Caki2 (cell line): ENCODE results near the gene NUSAP1. TPM values are rescaled to one million over a fixed set of nuclear protein-coding genes. Genes with fewer than 3 reads are reported as not detected.
"Not testable (repeated sequence)": the region's sequence is repeated elsewhere in the genome, so short reads cannot be mapped to it uniquely, and the experiment has no call there.

ENCODE experiments used
- DNase-seq: peaks from one replicate; pipeline ENCODE4 v3.0.0-alpha.2; 2015; ENCODE audit warnings: low read depth
- in situ Hi-C: cut with HindIII; loops from 2 replicates; pipeline ENCODE4 v1.10.0; 2016; ENCODE audit warnings: low sequenced_read_pairs, low pct_unique_long_range_greater_than_20kb, mixed read lengths
- total RNA-seq: library from RNA; depleted of rRNA; stranded (reverse); fragments of >200 nt; shearing (Covaris generic); gene quantifications from 2 replicates; pipeline ENCODE4 v1.2.3, GENCODE V29; 2014; ENCODE audit warnings: low replicate concordance; rRNA removed

NUSAP1 gene, protein sequence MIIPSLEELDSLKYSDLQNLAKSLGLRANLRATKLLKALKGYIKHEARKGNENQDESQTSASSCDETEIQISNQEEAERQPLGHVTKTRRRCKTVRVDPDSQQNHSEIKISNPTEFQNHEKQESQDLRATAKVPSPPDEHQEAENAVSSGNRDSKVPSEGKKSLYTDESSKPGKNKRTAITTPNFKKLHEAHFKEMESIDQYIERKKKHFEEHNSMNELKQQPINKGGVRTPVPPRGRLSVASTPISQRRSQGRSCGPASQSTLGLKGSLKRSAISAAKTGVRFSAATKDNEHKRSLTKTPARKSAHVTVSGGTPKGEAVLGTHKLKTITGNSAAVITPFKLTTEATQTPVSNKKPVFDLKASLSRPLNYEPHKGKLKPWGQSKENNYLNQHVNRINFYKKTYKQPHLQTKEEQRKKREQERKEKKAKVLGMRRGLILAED
- total RNA-seq: 177 and 204 TPM in 2 replicates

DNA sequence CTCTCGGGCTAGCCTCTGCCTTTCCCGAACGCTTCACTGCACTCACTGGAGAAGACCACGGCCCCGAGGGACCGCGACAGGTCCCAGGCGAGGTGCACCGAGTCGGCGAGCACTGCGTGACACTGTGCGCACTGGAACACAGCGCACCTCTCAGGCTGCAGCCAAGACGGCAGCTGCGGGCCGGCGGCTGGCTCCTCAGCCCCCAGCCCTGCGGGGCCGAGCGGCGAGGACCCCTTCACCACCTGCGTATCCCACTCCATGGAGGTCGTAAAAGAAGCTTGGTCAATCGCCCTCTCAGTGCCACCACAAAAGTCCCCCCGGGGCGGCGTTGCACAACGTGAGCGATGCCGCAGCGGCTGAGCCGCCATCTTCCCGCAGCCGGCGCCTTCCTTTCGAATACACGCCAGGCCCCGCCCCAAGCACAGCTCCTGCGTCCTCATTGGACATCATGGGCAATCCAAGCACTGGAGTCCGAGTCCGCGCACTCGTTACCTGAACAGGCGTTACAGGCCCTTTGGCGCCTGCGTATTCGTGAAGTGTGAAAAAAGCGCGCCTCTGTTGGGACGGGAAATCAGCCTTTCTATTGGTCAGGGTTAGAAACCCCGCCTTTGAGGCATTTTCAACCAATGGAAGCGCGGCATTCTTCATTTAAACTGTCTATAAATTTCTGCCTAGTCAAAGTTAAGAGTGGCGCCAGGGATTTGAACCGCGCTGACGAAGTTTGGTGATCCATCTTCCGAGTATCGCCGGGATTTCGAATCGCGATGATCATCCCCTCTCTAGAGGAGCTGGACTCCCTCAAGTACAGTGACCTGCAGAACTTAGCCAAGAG is at the start of gene NUSAP1, which contains the start of gene OIP5:
TSS of gene NUSAP1 (plus strand) at position 688 of the 832 bp plus-strand sequence. CDS start at position 765, 77 bp downstream.
TSS of gene OIP5 (minus strand) at position 398 of the 832 bp plus-strand sequence. CDS start at position 368, 30 bp downstream.
- DNase-seq: peak; percentile 98
- in situ Hi-C loops: no loop called here

DNA sequence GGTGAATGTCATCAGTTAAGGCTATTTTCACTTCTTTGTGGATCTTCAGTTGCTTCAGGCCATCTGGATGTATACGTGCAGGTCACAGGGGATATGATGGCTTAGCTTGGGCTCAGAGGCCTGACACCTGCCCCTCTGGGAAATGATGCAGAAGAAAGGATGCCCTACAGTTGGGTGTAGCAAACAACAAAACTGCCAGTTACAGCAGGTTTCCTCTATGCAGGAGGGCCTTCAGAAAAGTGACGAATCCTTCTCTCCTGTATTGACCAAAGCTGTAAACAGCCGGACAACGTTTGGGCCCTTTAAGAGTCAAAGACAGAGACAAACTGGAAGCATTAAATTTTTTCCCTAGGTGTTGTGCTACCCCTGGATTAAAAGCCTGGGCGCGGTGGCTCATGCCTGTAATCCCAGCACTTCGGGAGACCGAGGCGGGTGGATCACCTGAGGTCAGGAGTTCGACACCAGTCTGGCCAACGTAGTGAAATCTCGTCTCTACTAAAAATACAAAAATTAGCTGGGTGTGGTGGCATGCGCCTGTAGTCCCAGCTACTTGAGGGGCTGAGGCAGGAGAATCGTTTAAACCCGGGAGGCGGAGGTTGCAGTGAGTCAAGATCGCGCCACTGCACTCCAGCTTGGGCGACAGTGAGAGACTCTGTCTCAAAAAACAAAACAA is 49.6 kb upstream of the NUSAP1 start:
- in situ Hi-C loops, DNase-seq: not testable (repeated sequence)

DNA sequence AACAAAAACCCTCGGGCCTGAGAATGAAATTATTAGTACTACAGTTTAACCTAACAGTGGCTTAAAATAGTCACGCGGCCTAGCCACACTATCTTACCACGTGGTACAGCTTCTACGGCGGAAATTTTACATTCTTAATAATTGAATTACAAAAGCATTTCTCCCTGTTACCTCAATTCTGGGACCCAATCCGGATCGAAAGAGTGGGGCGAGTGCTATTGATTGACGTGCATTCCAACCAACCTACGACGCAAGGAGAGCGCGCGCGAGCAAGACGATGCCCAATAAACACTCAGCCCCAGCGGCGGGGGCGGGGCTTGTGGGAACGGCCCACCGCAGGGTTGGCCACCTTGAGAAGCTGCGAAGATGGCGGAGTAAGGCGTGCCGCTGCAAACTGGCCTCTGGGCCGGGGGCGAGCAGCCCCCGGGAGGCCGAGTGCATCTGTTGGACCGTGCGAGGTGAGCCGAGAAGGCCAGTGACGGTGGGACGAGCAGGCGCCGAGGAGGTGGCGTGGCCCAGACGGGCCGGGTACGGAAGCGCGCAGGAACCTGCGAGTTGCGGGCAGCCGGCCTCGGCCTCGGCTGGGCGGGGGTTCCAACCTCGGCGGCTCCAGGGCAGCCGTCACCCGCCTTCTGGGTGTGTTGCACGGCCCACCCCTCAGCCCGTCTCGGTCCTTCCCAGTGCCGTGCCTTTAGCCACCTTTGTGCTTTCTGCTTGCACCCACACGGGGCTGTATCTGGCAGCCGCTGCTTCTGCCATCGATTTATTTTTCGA is 48.8 kb upstream of the NUSAP1 start:
- in situ Hi-C loops: no loop called here
- DNase-seq: peak; percentile 99

DNA sequence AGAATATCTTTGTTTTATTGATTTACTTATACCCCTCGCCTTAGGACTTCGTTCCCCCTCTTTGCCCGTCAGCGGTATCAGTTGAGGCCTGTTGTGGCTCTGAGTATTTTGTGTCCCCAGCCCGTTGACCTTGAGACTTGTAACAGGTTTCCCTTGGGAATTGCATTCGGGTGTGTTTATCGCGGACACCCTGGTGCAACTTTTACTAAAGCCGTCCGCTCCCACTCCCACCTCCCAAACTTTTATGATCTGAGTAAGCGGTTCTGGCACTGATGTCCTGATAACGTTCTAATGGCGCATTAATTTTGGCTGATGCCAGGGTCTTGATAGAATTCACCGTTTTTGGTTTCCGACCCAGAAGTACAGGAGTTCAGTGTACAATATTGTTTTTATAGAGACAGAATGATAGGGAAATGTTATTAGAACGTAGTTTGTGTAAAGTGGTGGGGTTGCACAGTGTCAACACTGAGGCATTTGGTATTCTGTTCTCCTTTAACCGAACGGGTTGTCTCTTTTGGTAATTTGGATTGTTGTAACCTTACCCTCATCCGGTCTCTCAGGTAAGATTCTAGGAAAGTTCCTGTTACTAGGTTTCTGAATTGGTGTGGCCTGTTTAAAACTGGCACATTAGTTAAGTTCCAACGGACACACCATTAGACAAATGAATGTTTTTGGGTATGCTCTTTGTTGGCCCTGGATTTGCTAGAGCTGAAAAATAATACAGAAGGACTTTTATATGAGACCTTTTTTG is 48.1 kb upstream of the NUSAP1 start:
- no peak for DNase-seq
- in situ Hi-C loops: no loop called here

DNA sequence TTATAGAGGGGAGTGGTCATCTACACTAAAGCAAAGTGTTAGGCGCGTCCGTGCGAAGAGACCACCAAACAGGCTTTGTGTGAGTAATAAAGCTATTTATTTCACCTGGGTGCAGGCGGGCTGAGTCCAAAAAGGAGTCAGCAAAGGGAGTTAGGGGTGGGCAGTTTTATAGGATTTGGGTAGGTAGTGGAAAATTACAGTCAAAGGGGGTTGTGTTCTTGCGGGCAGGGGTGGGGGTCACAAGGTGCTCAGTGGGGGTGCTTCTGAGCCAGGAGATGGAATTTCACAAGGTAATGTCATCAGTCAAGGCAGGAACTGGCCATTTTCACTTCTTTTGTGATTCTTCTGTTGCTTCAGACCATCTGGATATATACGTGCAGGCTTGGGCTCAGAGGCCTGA is 47.4 kb upstream of the NUSAP1 start:
- in situ Hi-C loops: no loop called here
- DNase-seq: no peak

DNA sequence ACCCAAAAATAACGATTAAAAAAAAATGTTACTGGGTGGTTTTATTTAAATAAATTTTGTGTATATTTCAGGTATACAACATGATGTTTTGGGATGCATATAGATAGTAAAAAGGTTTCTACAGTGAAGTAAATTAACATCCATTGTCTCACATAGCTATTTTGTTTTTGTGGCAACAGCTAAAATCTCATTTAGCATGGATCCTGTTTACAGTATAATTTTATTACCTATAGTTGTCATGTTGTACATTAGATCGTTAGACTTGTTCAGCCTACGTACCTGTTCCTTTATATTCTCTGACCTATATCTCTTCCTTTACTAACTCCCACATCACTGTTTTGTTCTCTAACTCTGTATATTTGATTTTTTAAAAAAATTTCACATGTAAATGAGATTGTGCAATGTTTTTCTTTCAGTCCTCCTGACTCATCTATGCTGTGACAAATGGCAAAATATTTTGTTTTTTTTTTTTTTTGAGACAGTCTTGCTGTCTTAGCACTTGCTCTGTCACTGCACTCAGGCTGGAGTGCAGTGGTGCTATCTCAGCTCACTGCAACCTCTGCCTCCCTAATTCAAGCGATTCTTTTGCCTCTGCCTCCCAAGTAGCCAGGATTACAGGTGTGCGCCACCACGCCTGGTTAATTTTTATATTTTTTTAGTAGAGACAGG is 45.9 kb upstream of the NUSAP1 start:
- in situ Hi-C loops: no loop called here
- DNase-seq: no peak

DNA sequence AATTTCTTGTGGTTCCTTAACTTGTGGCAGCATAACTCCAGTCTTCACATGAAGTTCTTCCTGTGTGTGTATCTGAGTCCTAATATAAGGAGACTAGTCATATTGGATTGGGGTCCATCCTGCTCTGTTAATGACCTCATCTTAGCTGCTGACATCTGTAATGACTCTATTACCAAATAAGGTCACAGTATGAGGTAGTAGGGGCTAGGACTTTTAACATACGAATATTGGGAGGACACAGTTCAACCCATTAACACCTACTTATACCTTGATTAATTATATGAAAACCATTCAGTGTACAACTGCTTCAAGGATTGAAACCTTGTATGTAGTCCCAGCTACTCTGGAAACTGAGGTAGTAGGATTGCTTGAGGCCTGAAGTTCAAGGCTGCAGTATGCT is 44.2 kb upstream of the NUSAP1 start:
- in situ Hi-C loops: no loop called here
- DNase-seq: no peak

DNA sequence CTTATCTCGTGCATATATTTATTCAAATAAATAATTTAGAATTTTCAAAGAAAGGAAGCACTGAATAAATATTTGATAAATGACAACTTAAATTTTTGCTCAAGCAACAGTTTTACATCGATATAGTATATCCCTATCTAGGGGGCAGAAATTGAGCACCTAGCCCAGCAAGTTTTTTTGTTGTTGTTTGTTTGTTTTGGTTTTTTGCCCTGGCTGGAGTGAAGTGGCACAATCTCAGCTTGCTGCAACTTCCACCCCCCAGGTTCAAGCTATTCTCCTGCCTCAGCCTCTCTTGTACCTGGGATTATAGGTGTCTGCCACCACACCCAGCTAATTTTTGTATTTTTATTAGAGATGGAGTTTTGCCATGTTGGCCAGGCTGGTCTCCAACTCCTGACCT is 42.7 kb upstream of the NUSAP1 start:
- in situ Hi-C loops: no loop called here
- DNase-seq: no peak

DNA sequence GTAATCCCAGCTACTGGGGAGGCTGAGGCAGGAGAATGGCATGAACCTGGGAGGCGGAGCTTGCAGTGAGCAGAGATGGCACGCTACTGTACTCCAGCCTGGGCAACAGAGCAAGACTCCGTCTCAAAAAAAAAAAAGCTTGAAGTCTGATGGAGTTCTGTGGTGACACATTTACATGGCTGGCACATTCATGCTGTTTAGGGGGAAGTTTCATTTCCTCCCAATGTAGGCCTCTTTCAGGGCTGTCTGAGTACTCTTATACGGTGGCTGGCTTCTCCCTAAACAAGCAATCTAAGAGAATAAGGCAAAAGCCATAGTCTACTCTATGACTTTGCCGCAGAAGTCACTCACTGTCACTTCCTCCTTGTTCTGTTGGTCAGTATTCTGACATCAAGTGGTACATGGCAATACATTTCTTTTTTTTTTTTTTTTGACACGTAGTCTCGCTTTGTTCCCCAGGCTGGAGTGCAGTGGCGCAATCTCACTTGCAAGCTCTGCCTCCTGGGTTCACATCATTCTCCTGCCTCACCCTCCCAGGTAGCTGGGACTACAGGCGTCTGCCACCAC is 41.5 kb upstream of the NUSAP1 start:
- in situ Hi-C loops: no loop called here
- no peak for DNase-seq

DNA sequence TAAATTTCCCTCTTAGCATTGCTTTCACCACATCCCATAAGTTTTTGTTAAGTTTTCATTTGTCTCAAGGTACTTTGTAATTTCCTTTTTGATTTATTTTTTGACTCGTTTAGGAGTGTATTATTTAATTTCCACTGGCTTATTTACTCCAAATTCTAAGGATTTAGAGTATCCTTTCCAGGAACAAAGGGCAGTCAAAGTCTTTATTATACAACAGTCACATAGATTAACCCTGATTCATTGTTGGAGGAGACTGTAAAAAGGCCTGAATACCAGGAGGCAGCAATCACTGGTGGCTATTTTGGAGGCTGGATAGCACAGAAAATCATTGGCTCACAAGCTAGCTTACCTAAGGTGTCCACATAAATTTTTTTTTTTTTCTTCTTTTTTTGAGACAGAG is 40.2 kb upstream of the NUSAP1 start:
- DNase-seq: no peak
- in situ Hi-C loops: no loop called here

DNA sequence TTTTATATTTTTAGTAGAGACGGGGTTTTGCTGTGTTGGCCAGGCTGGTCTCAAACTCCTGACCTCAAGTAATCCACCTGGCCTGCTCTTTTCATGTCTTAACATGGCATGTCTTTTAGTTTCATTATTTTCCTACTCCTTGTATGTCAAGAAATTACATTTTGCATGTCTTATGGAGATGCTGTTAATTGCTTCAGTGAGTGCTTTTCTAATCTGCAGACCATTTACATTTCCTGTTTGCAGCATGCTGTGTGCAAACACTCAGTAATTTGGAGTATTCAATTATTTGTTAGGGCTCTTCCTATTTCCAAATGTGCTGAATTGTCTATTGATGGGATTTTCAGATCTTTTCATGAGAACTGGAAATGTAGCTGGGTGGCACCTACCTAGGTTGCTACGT is 31.5 kb upstream of the NUSAP1 start:
- DNase-seq, in situ Hi-C loops: not testable (repeated sequence)

DNA sequence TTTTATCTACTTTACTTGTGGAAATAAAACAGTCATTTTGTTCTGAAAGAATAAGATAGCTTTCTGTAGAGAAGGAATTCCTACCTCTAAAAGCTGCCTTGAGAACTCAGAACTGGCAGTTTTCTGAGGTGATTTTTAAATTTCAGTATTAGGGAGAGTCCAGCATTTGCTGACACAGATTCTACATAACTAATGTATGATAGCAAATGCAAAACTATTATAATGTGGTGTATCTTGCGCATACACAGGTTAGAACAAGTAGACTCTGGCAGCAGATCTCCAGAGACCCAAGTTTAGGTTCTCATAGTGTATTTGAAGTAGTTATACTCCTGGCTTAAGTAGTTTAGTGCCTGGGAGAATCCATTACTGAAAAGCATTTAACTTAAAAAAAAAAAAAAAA is 31.1 kb upstream of the NUSAP1 start:
- in situ Hi-C loops: no loop called here
- no peak for DNase-seq

DNA sequence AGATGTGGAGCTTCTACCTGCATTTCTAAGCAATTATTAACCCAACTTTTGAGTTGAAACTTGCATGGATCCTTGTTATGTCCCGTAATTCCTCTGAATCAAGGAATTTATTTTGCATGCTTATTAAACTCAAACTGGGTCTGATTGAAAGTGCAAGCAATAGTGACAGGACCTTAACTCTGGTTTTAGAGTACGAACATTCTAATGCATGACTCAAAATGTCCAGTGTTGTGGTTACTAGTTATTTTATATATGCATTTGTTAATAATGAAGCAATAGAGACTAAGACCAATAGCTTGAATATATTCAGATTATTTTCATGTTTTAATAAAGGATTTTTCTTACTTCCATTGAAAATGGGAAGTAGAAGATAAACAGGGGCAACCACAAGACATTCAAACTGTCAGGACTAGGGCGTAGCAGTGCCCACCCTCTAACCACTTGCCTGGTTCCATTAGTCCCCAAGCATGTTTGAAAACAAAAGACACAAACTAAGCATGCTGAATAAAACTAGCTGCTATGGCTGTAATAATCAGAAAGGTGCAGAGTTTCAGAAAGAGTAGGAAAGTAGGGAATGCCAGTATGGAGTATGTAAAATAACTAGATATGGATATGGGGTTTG is 28.4 kb upstream of the NUSAP1 start:
- no peak for DNase-seq
- in situ Hi-C loops: no loop called here

DNA sequence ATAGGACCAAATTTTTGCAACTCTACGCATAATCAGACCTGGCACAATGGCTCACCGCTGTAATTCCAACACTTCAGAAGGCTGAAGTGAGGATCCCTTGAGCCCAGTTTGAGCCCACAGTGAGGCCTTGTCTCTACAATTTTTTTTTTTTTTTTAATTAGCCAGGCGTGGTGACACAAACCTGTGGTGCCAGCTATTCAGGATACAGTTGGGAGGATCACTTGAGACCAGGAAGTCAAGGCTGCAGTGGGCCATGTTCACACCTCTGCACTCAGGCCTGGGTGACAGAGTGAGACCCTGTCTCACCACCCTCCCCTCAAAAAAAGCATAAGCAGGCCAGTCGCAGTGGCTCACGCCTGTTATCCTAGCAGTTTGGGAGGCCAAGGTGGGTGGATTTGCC is 25.0 kb upstream of the NUSAP1 start:
- in situ Hi-C loops: no loop called here
- DNase-seq: no peak

DNA sequence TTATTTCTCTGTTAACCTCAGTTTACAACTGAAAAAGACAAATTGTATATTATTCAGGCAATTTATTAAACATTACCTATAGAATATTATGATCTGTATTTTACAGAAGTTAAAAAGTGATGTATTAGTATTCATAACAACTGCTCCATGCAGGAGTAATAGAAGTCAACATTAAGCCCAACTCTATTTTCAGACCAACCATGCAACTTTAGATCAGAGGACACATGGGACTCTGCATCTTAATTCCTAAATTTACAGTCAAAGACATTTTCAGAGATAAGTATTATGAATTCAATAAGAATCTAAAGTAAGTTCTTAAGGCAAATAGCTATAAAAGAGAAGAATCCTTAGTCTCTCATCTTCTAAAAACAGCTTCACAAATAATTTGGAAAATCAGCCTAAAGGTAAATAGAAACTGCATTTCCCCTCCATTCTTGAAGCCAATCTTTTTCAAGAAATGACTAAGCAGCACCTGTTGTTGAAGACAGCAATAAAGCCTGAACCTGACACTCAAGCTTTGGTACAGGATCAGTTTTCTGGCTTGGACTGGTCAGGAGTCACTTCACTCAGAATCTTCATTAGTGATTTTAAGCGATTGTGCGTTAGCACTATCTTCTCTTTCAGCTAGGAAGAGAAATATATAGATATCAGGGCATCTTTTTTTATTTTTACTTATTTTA is 23.3 kb upstream of the NUSAP1 start:
- in situ Hi-C loops: no loop called here
- DNase-seq: no peak
